NCI-H774 (cell line): ENCODE results near the gene CRCP.
"Not testable (repeated sequence)": the region's sequence is repeated elsewhere in the genome, so short reads cannot be mapped to it uniquely, and the experiment has no call there.

Experiments used
- DNase-seq: peaks from one replicate; lab custom pipeline; 2025; lab: John Stamatoyannopoulos, UW

Gene CRCP

DNA sequence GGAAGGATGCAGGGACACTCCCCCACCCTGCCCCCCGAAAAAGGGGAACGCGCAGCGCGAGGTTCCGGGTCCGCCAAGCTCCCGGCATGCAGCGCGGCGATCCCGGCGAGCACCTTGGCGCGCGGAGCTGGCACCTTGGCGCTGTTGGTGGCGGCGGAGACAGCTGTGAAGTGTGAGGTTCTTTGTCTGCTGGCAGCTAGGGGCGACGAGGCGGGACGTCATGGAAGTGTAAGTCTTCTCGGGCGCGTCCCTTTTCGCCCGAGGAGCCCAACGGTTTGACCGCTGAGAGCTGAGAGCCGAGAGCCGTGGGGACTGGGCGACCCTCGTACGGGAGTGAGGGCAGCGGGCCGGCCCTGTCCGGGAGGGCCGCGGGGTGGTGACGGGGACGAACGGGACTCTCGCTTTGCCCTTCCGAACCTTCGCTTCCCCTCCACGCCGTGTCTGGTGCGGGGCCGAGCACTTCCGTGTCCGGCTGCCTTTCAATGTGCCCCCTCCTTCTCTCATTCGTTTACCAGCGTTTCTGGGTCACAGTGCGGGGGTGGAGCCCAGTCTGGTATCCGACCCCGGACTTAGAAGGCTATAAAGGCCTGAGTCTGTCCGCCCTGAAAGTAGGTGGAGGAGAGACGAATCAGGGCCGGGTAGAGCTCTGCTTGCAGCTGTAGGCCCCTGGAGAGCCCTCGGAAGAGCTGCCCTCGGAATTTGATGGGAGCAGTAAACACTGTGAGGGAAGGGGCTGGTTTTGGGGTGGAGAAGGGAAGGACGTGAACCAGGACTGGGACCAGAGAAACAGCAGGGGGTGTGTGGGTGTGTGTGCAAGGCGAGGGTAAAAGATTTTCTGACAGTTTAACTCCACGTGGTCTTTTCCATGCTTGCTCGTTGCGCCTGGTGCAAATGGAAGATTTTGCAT is at the start of gene CRCP:
CRCP (plus strand) TSS at position 105 of the 907 bp plus-strand sequence; CDS start at position 221, 116 bp downstream.
- DNase-seq, result peak; percentile 59

DNA sequence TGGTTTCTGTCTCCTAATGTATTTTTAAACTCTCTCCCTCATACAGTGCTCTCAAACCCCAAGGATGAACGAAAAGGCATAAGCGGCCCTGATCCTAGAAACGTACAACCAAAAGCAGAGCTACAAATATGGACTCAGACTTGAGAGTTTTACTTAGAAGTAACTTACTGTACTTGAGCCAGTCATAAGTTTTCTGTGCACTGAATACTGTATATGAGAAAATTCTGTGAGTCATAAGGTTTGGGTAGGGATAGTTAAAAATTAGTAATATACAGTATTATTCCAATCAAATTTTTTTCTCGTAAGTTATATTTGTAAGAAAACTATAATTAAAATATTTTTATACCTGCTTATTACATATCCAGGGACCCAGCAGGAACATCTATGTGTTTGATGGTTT is 44.9 kb upstream of the CRCP start:
- DNase-seq, result no peak

DNA sequence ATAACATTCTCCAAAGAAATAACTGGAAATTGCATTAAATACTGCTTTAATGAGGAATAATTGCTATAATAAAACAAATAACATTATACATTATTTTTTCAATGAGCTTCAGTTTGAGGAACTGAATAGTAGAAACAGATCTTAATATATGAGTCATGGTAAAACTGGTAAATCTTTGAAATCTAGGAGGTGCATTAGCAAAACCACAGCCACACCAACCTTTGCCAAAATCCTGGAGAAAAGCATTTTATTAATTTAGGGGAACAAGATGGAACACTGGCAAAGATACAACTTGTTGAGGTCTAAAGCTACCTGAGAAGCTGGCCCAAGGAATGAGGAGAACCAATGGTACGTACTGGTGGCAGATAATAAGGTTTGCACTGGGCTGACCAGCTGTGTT is 44.4 kb upstream of the CRCP start:
- no peak for DNase-seq

DNA sequence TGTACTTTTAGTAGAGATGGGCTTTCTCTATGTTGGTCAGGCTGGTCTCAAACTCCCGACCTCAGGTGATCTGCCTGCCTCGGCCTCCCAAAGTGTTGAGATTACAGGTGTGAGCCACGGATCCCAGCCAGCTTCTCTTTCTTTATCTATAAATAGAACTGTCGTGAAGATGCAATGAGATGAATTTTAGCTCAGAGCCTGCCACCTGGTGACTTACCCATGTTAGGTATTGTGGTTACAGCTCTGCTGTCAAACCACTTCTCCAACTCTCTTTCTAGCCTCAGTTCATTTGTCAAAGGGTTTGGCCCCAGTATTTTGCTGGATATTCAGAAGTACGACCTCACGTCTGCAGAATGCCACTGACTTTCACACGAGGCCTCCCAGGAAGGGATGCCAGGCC is 42.4 kb upstream of the CRCP start:
- DNase-seq, result not testable (repeated sequence)

DNA sequence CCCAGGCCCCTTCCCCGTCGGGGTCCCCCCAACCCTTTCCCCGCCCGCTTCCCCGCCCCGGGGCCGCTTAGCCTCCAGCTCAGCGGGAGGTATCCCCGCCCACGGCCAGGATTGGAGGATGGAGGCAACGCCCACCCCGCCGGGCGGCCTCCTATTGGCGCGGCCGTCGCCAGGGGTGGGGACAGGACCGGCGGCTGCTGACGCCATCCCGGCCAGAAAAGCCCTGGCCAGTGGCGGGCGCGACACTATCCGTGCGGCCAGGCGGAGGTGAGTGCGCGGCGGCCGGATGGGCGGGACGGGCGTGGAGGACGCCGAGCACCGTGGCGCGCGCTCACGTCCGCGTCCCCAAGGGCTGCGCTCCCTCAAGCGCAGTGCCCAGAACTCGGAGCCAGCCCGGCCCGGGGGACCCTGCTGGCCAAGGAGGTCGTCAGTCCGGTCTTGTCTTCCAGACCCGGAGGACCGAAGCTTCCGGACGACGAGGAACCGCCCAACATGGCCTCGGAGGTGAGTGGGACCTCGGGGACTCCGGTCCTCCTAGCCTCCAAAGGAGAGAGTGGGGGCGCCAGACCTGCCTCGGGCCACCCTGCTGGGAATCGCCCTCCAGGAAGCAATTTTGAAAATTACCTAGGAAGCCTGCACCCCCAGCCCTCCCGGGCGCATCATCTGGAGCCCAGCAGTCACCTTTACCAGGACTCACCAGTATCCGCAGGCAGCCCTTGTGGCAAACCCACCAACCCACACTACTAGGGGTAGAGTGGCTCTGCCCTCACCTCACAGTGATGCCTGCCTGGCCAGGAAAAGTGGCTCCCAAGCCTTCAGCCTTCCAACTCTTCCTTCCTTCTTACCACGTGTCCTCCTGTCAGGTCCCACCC is 38.8 kb upstream of the CRCP start, which contains the start of gene ASL:
ASL (plus strand) TSS at position 230 of the 872 bp plus-strand sequence; CDS start at position 493, 263 bp downstream.
- peak; percentile 92 for DNase-seq

DNA sequence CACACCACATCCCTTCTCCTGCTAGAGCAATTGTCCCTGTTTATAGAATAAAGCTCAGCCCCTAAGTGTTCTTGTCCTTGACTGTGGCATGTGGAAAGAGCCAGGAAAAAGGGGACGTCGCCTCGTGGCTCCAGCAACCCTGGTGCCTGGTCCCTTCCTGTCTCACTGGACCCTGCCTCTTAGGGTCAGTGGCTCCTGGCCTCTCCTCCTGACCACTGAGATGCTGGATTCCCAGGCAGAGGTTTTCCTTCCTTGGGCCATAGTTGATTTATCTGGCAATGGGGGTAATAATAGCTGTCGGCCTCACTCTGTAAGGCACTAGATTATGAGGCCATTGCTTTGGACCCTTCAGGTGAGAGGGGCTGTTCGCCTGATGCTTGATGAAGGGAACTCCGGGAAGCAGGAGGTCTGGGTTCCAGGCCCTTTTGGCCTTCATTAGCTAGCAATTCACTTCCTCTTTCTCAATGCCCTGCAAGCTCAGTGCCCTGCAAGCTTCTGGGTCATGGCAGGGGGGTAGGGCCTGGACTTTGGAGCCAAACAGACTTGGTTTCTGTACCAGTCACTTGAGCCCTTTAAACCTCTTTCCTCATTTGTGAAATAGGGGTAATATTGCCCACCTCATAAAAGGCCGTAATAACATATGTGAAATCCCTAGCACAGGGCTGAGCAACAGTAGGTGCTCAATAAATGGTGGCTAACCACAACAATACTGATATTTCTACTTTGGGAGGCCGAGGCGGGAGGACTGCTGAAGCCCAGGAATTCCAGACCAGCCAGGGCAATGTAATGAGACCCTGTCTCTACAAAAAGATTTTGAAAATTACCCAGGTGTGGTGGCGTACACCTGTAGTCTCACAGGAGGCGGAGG is 38.0 kb upstream of the CRCP start:
- DNase-seq, result no peak

DNA sequence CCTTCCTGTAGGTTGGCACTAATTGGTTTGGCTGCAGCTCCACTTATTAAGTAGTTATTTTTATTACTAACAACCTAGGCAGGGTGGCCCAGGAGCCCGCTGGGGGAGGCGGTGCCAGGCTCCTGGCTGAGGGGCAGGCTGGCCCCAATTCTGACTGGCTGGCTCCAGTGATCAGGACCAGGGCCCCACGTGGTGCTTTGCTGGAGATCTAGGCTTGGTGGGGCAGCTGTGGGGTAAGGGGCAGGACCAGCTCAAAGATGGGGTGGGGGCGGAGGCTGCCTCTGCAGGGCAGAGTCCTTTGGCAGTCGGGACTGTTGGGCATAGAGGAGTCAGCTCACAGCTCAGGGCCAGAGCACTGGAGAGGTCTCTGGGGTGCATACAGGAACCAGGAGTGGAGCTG is 36.6 kb upstream of the CRCP start:
- no peak for DNase-seq

DNA sequence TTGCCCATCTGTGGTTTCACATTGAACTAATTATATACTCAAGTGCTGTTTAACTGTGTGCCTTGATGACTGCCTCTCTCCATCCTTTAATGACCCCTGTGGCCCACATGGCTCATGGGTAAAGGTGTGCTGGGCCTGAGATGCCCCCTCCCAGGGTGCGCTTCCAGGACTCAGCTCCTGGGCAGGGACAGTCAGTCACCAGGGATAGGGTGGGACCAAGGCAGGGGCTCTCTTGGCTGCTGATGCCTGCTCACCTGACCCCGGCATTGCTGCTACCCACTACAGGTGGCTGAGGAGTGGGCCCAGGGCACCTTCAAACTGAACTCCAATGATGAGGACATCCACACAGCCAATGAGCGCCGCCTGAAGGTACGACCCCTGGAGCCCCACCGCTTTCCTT is 32.6 kb upstream of the CRCP start:
- DNase-seq, result no peak

DNA sequence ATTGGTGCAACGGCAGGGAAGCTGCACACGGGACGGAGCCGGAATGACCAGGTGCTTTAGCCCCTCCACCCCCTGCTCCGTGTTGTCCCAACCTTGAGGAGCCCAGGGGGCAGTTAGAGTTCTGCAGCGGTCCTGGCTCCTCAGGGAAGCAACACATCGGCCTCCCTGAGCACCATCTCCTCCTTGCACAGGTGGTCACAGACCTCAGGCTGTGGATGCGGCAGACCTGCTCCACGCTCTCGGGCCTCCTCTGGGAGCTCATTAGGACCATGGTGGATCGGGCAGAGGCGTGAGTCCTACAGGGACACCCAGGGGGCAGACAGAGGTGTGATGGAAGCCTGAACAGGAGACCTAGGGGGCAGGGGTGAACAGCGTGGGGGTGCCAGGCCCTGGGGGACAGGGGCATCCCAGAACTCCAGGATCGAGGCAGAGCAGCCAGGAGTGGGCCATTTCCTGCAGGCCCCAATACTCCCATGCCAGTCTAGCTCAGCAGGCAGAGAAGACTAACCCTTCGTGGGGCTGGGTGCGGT is 31.7 kb upstream of the CRCP start:
- no peak for DNase-seq

DNA sequence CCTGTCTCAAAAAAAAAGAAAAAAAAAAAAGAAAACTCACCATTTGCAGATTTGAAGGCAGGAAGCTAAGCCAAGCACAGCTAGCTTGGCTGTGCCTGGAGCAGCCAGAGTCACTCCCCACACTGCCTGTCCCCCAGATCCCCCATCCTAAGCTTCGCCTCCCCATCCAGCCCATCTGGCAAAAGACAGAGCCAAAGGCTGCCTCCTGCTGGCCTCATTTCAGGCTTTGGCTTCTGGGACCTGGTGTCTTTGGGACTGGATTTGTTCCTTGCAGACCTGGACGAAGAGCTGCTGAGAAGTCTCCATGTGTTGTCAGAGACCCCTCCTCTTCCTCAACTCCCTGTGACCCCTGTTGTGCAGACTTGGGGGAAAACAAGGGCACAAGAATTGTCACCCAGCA is 31.0 kb upstream of the CRCP start:
- DNase-seq, result no peak

DNA sequence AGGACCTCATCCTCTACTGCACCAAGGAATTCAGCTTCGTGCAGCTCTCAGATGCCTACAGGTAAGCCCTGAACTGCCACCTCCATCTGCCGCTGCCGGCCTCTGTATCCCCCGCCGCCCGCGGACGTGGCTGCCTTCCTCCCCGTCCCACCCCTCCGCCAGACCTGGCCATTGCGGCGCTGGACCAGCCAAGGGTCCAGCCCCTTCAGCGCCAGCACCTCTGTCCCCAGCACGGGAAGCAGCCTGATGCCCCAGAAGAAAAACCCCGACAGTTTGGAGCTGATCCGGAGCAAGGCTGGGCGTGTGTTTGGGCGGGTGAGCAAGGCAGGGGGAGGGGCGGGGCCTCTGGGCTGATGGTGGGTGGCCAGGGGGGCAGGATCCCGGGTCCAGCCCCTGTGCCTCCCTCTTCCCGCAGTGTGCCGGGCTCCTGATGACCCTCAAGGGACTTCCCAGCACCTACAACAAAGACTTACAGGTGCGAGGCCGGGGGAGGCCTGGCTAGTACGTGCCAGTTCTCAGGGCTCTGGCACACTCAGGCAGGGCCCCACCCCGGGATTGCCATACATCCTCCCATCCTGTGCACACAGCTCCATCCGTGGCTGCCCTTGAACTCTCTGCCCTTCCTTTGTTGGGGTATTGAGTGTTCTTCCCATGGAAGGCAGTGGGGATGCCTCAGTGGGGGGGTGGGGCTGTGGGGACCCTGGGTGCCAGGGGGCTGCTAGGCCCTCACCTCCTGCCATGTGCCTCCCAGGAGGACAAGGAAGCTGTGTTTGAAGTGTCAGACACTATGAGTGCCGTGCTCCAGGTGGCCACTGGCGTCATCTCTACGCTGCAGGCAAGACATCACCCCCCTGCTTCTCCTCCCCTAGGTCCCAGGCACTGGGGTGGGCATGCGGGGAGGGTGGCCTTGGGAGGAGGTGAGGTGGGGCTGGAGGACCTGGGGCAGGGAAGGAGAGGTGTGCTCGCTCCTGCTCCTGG is 25.5 kb upstream of the CRCP start:
- DNase-seq, result no peak

DNA sequence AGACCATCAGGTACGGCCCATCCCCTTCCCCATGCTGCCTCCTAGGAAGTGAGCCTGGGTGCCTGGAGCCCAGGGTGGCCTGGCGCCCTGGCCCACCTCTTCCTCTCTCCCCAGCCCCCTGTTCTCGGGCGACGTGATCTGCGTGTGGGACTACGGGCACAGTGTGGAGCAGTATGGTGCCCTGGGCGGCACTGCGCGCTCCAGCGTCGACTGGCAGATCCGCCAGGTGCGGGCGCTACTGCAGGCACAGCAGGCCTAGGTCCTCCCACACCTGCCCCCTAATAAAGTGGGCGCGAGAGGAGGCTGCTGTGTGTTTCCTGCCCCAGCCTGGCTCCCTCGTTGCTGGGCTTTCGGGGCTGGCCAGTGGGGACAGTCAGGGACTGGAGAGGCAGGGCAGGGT is 22.0 kb upstream of the CRCP start:
- DNase-seq, result no peak

DNA sequence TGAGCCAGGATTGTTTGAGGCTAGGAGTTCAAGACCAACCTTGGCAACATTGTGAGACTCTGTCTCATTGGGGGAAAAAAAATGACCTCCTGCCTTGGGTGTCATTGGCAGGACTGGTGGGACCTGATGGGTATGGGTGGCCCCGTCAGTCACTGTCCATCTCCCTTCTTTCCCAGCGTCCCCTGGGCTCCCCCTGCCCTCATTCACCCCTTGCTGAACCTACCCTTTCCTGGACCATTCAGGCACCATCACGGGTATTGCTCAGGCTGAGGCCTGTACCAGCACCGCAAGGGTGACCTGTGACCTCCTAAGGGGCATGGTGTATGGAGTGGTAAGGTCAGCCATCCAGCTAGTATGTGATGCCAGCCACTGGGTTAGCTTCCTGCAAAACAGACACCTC is 19.6 kb upstream of the CRCP start:
- no peak for DNase-seq

DNA sequence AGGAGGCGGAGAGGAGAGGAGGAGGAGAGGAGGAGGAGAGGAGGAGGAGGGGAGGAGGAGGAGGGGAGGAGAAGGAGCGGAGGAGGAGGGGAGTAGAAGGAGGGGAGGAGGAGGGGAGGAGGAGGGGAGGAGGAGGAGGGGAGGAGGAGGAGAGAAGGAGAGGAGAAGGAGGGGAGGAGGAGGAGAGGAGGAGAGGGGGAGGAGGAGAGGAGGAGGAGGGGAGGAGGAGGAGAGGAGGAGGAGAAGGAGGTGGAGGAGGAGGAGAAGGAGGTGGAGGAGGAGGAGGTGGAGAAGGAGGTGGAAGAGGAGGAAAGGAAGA is 15.5 kb upstream of the CRCP start:
- DNase-seq, result no peak

DNA sequence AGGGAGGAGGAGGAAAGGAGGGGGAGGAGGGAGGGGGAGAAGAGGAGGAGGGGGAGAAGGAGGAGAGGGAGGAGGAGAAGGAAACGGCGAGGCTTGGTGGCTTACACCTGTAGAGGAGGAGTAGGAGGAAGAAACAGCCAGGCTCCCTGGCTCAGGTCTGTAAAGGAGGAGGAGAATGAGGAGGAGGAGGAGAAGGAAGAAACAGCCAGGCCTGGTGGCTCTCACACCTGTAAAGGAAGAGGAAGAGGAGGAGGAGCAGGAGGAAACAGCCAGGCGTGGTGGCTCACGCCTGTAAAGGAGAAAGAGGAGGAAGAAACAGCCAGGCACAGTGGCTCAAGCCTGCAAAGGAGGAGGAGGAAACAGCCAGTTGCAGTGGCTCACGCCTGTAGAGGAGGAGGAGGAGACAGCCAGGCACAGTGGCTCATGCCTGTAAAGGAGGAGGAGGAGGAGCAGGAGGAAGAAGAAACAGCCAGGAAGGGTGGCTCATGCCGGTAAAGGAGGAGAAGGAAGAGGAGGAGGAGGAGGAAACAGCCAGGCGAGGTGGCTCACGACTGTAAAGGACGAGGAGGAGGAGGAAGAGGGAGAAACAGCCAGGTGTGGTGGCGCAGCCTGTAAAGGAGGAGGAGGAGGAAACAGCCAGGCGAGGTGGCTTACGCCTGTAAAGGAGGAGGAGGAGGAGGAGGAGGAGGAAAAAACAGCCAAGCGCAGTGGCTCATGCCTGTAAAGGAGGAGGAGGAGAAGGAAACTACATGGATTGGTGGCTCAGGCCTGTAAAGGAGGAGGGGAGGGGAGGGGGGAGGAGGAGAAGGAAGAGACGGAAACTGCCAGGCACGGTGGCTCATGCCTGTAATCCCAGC is 14.9 kb upstream of the CRCP start:
- peak; percentile 44 for DNase-seq

DNA sequence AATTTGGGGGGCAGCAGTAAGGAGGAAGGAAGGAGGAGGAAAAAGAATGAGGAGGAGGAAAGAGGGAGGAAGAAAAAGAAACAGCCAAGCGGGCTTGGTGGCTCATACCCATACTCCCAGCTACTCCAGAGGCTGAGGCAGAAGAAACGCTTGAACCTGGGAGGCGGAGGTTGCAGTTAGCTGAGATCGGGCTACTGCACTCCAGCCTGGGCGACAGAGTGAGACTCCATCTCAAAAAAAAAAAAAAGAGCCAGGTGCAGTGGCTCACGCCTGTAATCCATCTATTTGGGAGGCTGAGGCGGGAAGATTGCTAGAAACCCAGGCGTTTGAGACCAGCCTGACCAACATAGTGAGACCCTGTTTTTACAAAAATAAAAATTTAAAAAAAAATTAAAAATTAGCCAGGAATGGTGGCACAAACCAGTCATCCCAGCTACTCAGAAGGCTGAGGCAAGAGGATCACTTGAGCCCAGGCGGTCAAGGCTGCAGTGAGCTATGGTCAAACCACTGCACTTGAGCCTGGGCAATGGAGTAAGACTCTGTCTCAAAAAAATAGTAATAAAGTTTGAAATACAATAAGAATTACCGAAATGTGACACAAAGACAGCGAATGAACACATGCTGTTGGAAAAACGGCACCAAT is 14.1 kb upstream of the CRCP start:
- DNase-seq, result peak; percentile 36

DNA sequence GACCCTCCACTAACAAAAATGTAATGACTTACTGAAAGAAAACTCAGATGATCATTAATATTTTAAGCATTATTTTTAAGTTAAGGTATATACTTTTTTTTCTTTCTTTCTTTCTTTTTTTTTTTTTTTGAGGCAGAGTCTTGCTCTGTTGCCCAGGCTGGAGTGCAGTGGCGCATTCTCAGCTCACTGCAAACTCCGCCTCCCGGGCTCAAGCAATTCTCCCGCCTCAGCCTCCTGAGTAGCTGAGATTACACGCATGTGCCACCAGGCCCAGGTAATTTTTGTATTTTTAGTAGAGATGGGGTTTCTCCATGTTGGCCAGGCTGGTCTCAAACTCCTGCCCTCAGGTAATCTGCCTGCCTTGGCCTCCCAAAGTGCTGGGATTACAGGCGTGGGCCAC is 12.5 kb upstream of the CRCP start:
- DNase-seq, result not testable (repeated sequence)

DNA sequence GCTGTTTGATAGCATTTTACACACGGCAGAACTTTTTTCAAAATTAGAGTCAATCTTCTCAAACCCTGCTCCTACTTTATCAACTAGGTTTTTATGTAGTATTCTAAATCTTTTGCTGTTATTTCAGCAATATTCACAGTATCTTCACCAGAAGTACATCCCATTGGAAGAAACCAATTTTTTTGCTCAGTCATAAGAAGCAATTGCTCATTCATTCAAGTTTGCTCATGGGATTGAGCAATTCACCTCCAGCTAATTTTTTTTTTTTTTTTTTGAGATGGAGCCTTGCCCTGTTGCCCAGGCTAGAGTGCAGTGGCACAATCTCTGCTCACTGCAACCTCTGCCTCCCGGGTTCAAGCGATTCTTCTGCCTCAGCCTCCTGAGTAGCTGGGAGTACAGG is 10.7 kb upstream of the CRCP start:
- DNase-seq, result not testable (repeated sequence)

DNA sequence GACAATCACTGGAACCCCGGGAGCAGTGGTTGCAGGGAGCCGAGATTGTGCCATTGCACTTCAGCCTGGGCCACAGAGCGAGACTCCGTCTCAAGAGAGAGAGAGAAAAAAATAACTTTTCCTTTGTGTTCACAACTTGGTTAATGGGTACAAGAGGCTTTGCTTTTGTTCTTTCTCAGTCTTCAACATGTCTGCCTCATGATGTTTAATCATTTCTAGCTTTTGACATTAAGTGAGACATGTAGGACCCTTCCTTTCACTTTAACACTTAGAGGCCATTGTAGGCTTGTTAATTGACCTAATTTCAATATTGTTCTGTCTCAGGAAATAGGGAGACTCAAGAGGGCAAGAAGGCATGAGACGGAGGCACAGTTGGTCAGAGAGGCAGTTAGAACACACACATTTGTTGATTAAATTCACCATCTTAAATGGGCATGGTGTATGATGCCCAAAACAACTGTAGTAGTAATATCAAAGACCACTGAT is 9.3 kb upstream of the CRCP start:
- no peak for DNase-seq
